Body of pancreas (tissue), 4 donors: Measurements from ENCODE around the gene XPO6.

Experiments used
- POLR2A ChIP-seq, 3 donors: fragments of 450-650 bp; IDR thresholded peaks; one replicate each; pipeline ENCODE4 v1.6.1; 2016; ENCODE audit warnings: antibody characterized with exemption in 3 of 3, mild to moderate bottlenecking in 2 of 3
- TF ChIP-seq, protein P1 (sequence below), 7 experiments: fragments of 450-650 bp in 4 of 7; fragments of 200-600 bp in 3 of 7; sonication (generic) in 3 of 7; IDR thresholded peaks; one replicate each; pipeline ENCODE4 v1.5.1; 2016 to 2019; ENCODE audit warnings: antibody characterized with exemption in 7 of 7

DNA sequence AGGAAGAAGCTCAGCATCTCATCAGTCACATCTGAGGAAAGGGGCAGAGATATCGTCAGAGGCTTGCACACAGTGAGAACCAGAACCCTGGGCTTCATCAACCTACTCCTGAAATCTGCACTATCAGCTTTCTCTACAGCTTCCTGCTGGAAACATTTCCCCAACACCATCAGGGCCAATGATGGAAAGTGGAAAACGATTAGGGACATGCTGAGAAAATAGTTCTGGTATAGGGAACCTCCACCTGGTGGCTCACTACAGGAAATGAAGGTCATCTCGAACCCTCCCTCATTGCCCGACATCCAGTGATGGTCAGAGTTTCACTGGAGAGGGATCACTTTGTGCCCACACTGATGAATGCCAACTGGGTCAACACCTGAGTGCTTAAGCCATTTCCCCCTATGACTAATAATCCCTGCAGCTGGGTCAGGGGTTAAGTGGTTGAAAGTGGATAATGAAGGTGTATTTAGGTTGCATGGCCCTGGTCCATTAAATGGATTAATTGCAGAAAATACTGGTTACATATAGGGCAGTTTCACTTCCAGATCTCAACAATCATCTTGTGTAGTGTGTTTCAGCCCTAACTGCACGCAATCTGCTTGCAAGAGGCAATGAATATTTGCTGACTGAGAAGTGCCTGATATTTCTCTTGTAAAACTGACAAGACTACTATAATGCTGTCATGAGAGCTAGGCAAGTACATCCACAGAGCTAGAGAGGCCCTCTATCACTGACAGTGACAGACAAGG, 105.1 kb downstream of the XPO6 start:
- TF ChIP-seq, protein P1, sequence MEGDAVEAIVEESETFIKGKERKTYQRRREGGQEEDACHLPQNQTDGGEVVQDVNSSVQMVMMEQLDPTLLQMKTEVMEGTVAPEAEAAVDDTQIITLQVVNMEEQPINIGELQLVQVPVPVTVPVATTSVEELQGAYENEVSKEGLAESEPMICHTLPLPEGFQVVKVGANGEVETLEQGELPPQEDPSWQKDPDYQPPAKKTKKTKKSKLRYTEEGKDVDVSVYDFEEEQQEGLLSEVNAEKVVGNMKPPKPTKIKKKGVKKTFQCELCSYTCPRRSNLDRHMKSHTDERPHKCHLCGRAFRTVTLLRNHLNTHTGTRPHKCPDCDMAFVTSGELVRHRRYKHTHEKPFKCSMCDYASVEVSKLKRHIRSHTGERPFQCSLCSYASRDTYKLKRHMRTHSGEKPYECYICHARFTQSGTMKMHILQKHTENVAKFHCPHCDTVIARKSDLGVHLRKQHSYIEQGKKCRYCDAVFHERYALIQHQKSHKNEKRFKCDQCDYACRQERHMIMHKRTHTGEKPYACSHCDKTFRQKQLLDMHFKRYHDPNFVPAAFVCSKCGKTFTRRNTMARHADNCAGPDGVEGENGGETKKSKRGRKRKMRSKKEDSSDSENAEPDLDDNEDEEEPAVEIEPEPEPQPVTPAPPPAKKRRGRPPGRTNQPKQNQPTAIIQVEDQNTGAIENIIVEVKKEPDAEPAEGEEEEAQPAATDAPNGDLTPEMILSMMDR (IDR thresholded peaks at IDR 0.05): no peak
- no peak for TF ChIP-seq POLR2A (IDR thresholded peaks at IDR 0.05)
